Activated CD8-positive, alpha-beta memory T cell treated with anti-CD3 and anti-CD28 coated beads for 24 hours (primary cell): Measurements from ENCODE around the gene DPYSL5.

ENCODE experiments used
- DNase-seq: peaks from one replicate; pipeline ENCODE4 v3.0.0-alpha.2; 2020

Gene DPYSL5

DNA sequence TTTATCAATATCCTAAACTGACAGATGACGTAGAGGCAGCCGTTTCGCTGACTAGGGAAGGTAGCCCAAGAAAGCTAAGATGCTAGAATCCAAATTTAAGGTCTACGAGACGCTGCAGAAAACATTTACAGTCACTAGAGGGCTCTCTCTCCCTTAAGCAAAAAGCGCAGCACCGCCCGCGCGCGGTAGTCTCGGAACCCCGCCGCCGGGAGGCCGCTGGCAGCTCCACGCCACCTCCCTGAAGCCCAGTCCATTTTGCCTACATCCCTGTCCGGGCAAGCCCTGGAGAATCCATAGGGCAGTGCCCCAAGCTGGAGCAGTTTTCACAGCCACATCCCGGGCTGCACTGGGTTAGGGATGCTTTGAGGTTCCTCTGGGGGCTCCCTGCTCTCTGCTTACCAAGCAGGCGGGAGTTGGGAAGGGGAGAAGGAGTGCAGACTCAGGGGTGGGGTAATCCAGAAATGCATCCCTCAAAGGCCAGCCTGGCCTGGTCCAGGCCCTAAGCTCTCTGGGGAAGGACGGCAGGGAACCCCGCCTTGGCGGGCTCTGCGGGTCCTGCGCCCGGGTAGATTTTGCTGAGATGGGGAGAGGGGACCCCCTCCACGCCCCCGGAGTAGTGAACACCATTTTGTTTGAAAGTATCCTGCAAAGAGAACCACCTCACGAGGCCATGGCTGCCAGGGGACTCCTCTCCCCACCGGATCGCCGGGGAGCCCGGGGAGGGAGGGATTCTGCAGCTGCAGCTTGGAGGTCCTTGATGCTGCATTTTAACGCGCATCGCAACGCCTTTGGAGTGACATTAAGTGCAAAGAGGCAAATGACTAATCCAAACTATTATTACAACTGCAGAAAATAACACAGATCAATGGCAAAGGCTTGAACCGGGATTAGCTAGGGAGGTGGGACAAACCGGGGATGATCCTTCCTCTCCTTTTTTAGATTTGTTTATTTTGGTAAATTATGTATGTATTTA, 1.3 kb upstream of the DPYSL5 start:
- DNase-seq, result peak; percentile 84

DNA sequence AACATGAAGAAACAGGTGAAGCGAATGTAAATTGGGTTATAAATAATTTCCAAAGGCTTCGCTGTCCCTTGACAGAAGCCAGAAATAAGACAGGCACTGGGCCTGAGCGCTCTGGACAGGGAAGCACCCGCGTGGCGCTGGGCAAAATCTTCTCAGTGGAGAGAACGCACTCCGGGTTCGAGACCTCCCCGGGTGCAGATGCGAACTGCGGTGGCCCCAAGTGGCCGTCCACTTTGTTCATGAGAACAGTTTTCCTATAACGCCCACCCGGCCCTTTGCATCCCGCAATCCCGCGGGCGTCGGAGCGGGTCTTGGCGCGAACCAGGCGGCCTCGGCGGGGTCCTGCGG, 651 bp upstream of the DPYSL5 start:
- DNase-seq, result peak; percentile 59

DNA sequence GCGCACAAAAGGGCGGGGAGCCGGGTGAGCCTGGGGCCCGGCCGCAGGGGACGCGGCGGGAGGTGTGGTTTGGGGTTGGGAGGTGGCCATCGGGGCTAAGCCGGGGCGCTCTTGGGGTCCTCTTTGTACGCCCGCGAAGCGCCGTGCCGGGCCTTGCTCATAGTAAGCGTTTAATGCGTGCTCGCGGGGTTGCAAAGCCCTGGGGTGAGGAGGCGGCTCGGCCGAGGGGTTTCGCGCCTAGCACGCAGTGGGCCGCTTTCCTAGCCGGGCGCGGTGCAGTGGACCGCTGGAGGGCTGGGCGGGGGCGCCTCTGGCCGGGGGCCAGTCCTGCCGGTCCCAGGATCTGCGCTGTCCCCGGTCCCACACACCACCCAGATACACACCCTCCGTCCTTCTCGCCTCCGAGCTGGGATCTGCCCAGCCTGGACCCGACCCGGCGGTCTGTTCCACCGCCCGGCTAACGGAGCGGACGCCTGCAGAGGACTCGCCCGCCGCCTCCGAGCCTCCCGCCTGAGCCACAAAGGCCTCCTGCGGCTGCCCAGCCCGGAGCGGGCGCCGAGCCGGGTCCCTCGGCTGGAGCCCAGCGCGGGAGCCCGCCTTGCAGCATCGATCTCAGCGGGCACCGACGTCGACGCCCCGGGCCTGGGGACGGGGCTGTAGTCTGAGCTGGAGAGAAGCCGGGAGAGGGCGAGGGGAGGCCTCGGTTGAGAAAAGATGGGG, 564 bp downstream of the DPYSL5 start:
- DNase-seq, result peak; percentile 69

DNA sequence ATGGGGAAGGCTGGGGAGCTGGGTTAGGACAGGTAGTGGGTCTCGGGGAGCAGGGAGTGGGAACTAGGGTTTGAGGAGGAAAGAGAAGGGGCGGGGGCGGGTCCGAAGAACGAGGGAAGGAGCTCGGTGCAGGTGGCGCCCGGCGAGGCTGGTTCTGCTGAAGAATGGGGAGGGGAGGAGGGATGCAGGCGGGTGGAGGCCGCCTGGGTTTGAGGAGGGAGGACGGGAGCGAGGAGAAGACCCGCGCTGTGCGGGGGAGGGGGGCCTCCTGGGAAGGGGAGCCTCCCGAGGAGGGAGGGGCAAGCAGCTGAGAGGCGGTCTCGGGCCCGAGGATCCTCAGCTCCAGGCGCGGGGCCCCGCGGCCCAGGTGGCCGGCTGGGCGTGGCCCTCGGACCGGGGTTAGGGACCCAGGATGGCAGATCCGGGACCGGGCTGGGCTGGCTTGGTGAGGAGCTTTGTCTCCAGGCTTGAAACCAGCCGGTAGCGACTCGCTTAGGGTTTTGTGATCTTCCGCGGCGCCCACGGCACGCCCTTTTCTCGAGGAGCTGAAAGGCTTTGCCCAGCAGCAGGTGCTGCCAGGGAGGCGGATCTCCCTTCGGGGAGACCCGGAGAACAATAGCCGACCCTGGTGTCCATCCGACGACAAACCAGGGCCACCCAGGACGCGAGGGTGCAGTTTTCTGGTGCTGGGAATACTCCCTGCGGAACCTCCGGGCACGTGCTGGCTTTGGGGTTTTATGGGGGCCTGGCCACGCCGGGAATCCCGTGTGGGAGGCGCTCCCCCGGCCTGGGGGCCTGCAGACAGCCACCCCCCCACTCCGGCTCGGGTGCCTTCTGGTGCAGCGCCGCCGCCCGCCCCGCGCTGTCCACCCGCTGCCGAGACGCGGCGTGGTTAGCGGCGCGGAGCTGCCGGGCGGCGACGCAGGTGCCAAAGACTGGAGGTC, 1.4 kb downstream of the DPYSL5 start:
- peak; percentile 63 for DNase-seq

DNA sequence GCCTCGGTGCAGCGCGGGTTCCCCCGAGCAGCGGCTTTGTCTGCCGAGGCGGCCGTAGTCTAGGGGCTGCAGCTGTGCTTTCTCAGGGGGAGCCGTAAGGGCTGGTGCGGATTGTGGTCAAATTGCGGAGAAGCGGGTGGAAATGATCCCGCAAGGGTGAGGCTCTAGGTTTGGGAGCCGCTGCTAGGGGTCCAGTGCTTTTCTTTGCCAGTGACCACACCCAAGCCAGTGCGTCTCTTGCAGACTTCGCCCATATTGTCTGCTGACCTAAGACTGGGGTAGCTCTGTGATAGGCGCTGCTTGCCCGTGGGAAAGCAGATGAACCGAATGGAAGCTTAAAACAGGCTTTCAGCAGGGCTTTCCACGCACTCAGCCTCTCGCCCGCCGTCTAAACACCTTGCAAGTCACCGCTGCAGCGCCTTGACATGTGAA, 2.1 kb downstream of the DPYSL5 start:
- no peak for DNase-seq

DNA sequence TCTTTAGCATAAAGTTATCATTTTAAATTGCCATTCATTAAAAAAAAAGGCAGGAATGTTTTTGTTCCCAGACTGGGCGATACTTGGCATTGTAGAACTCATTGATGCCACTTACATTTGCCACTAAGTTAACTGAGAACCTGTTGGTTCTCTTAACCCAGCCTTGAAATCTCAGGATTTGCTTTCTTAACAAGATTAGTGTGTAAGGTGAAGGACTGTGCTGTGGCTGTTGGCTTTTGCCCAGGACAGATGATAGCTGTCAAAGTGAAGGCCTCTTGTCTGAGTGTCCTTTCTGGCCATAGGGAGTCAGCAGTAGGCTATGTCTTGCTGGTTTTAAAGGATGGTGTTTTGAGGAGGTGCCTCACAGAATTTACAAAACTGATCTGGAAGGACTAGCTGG, 2.6 kb downstream of the DPYSL5 start:
- no peak for DNase-seq

DNA sequence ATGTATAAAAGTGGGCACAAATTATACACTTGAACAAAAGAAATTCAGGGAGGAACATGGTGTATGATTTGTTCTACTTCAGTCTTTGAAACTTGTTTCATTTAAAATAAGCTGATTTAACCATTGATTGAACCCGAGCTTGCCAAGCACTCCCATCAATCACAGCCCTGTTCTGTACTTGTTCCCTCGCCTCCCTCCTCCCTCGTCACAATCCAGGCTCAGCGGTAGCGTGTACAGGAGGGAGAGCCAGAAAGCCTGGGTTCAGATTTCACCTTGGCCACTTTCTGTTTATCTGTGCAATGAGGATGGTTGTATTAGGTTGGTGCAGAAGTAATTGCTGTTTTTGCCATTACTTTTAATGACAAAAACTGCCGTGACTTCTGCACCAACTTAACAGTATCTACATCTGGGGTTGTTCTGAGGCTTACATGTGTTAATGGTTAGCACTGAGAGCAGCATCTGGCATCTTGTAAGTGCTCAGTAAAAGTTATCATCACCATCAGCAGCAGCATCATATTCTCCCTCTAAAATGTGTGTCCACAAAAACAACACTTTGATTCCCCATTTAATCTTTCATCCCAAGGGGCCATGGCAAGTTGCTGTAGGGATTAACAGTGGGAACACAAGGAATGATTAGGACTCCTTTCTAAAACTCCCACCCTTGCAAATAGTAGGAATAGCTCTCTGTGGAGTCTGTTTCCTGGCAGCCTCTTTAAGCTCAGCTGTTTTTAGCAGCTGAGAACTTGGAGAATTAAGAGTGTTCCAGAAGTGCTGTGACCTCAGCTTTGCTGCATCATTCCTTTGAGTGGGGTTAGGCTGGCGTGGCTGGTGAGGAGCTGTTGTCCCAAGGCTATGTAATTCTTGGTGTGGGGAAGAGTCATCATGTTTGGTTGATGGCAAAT, 4.7 kb downstream of the DPYSL5 start:
- DNase-seq, result no peak

DNA sequence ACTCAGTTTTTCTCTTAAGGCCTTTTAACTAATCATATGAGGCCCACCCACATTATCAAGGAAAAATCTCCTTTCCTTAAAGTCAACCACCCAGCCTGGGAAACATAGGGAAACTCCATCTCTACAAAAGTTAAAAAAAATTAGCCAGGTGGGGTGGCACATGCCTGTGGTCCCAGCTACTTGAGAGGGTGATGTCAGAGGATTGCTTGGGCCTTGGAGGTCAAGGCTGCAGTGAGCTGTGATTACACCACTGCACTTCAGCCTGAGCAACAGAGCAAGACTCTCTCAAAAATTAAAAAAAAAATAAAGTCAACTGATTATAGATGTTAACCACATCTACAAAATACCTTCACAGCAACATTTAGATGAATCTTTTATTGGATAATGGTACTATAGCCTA, 5.8 kb downstream of the DPYSL5 start:
- DNase-seq, result no peak

DNA sequence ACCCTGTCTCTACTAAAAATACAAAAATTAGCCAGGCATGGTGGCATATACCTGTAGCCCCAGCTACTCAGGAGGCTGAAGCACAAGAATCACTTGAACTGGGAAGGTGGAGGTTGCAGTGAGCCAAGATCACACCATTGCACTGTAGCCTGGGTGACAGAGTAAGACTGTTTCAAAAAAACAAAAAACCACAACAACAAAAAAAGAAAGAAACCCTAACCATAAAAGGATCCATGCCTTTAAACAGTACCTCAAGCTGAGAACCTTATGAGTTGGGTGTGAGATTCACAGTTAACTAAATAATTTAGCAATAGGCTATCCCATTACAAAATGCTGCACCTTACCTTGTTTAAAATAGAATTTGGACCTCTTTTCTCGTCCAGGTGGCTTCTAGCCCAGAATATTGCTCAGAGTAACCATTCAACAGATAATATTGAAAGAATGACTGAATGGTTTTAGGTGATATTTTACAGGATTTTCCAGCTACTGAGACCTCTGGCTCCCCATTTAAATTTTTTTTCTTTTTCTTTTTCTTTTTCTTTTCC, 6.4 kb downstream of the DPYSL5 start:
- no peak for DNase-seq

DNA sequence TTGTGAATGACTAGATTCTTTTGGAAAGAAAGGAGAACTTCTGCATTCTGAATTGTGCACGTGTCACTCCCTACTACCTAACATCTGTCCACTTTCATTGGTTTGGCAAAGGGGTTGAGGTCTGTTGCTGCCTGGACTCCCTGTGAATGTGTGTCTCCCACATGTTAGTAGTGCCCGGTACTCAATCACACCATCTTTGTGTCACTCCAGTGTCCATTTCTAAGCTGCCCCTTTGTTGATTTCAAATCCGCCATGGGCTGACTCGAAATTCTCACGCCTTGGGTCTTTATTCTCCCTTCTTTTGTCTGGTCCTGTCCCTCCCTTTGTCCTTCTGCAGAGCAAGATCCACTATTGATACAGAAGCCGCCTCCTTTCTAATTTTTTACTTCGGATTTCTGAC, 7.5 kb downstream of the DPYSL5 start:
- no peak for DNase-seq

DNA sequence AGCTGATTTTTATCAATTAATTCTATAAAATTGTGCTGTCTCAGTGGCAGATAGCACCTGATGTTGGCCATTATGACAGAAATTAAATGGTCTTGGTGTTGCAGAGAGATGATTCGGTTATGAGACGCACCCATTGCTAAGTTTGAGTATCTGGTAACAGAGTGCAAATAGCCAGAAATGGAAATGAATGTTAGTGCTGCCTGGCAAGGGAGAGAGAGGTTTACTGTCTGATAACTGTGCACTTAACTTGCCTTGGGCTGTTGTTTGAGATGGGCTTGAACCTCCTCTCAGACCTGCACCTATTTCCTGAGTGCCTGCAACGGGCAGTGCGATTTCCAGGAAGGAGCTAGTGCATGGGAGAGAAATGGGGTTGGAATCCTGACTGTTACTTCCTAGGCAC, 11.7 kb downstream of the DPYSL5 start:
- no peak for DNase-seq

DNA sequence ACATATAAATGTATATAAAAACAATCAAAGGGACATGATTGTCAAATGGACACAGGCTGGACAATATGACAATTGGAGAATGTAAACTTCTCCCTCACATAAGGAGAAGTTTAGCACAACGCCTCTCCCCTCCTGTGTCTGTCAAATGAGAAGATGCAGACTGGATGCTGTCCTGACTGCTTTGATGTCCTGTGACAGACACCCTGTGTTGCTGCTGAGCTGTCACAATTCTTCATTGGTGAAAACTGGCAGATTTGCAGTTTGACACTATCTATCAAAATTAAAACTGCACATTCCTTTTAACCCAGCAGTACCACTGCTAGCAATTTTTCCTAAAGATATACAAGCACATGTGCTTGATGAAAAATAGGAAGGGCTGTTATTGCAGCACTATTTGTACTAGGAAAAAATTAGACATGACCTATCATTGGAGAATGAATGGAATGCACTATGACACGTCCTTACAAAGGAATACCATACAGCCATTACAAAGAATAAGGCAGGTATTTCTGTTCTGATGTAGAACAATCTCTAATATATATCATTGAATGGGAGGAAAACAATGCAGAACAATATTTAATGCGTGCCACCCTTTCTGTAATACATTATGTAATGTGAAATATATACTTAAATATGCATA, 12.4 kb downstream of the DPYSL5 start:
- DNase-seq, result no peak

DNA sequence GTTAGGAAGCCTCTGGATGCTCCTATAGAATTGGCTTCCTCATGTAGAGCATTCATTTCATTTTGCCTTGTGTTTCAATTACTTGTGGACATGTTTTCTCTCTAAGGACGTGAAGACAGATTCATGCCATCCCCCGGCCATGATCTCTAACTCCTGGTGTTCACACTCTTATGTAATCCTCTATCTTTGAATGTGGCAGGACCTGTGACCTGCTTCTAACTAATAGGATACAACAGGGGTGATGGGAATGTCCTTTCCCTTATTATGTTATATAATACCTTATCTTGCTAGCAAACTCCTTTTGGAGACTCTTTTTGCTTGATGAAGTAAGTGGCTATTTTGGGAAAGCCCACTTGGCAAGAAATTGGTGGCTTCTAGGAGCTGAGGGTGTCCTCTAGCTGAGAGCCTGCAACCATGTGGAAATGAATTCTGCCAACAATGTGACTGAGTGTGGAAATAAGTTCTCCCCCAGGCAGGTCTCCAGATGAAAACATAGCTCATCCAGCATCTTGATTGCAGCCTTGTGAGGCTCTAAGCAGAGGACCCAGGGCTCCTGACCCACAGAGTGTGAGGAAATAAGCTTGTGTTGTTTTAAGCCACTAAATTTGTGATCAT, 13.8 kb downstream of the DPYSL5 start:
- no peak for DNase-seq

DNA sequence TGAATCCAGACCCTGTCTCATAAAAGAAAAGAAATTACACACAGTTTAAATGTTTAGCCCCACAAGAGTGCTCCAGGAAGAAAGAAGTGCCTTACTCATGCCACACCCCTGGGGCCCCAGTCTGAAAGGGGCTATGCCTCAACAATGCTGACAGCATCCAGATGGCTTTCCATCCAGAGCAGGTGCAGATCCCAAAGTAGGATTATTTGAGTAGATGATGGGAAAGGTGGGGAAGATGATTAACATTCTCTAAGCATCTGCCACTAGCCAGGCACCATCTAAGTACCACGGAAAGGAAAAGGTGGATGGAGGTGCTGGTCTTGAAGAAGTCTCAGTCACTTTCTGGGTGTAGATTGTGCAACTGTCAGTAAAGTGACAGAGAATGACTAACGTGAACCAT, 16.3 kb downstream of the DPYSL5 start:
- DNase-seq, result no peak

DNA sequence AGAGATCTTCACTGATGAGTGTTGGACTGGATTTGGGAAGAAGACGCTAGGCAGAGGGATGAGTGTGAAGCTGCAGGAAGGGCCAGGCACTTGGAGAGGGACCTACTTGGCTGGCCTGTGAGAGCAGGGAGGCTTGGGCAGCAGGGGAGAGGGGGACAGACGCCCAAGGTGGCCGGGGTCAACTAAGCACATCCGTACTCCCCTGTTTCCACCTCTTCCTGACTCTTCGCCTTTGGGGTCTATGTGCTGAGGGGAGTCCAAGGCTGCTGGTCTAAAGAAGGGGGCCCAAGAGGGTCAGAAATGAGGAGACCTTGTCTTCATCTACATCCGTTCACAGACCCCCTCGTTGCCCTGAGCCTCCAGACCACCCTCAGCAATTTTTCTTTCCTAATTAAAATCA, 16.7 kb downstream of the DPYSL5 start:
- DNase-seq, result no peak

DNA sequence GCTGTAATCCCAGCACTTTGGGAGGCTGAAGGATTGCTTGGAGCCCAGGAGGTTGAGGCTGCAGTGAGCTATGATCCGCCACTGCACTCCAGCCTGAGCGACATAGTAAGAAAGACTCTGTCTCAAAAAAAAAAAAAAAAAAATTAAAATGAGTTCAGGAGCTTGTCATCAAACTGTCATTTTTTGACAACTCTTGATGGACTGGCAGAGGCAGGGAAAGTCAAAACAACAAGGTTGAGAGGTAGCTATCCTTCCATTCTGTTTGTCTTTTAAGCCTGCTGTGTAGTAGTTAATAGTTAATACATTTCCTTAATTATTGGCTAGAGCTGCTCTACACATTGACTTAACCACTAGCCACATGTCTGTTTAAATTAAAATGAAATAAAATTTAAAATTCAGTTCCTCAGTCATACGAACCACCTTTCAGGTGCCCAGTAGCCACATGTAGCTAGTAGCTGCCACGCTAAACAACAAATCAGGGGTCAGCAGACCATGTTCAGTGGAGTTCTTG, 22.7 kb downstream of the DPYSL5 start:
- DNase-seq, result no peak

DNA sequence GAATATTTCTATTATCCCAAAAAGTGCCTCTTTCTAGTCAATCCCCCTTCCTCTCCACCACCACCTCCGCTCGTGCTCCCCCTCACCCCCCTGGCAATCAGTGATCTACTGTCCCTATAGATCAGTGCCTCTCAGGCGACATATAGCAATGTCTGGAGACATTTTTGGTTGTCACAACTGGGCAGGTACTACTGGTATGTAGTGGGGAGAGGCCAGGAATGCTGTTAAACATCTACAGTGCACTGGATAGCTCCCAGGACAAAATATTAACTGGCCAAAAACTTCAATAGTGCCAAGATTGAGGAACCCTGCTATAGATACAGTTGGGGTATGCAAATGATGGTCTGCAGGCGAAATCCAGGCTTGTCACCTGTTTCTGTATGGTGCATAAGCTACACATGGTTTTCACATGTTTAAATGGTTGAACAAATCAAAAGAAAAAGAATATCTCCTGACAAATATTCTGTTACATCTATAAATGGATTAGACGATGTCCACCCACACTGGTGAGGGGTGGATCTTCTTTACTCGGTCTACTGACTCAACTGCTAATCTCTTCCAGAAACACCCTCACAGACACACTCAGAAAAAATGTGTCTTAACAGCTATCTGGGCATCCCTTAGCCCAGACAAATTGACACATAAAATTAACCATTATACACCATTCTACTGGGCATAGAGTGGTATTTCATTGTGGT, 25.5 kb downstream of the DPYSL5 start:
- no peak for DNase-seq

DNA sequence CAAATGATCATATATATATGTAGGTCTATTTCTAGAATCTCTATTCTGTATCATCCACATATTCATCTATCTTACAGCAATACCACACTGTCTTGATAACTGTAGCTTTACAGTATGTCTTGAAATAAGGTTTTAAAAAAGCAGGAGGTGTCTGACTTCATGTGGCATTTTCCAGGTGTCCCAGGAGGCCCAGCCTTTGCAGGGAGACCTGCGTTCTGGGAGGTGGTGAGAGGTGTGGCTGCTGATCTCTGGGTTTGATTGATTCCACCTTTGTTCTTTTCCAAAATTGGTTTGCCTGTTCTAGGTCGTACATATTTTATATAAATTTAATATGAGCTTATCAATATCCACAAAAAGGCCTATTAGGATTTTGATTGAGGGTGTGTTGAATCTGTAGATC, 26.6 kb downstream of the DPYSL5 start:
- DNase-seq, result no peak

DNA sequence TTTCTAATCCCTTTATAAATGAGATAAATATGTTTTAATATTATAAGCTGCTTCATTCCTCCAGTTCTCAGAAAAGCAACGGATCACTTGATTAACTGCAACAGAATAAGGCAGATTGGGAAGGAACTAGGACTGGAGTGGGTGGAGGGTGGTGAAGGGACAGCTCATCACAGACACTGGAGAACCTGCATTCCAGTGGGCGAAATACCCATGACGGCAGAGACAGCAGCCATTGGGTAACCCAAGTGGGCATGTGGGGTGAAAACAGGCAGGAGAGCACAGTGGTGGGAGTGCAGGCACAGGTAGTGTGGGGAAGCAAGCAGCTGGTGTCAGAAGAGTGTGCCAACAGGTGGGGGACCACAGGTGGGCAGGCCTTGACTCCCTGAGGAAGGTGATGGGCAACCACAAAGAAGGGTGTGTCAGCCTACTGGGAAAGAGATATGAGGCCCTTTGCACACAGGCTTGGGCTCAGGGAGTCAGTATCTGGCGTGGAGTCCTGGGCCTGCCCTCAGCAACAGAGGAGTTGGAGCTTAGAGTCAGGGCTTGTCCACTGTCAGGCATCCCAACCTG, 27.2 kb downstream of the DPYSL5 start:
- DNase-seq, result no peak

DNA sequence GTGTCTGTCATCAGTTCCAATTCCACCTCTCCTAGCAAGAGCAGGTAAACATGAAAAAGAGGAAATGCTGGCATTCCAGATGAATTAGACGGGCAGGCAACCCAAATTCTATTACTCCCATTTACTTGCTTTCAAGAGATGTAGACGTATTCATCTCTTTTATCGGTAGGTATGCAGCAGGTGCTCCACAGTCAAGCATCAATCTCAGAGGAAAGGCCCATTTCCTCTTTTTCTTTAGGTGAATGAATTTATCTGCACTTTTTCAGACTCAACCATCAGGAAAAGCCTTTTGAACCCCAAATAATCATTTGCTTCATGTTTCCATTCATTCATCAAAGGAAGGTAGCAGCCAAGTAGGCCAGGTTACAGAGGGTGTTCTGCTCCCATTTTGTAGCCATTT, 27.9 kb downstream of the DPYSL5 start:
- DNase-seq, result no peak
